ENCODE data around the gene IGF2BP3. TPM values are rescaled to one million over a fixed set of nuclear protein-coding genes. Genes with fewer than 3 reads are reported as not detected.
"Not testable (repeated sequence)": the region's sequence is repeated elsewhere in the genome, so short reads cannot be mapped to it uniquely, and the experiment has no call there.

IGF2BP3 gene
- total and polyA plus RNA-seq, 2 donors (not counting 1 experiment from before 2014, with no cell fraction given) = 4.3 to 11.2 TPM

DNA sequence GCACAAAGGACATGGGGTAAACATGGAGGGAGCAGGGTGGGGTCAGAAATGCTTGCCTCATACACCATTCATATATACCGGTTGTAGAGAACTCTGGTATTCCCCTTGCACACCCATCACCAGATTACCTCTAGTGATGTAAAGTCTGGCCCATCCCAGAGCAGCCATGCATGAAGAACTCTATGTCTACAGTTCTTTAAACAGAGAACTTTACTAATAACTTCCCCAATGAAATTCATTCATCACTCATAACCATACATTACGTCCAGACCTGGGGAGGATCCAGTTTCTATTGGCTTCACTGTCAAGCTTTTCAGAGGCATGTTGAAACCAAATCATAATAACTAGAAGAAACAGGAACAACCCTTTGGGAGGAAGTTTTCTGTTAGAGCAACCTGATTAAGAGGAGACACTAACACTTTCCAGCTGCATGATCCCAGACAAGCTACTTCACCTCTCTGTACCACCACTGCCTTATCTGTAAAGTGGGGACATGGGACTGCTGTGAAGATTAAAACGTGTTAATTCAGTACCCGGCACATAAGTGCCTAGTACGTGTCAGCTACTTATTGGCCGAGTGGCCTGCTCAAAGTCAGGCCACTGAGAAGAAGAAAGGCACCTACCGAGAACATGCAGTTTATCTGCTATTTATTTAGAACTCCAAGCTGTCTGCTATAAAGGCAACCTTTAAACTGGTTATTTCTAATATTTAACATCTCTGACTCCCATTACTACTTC is 59.7 kb downstream of the IGF2BP3 start:
- no peaks in the 10 kb centered on the region for H4K20me1 ChIP-seq (ENCODE audit: control insufficient read depth, extremely low read depth, insufficient read depth, low read length)
- no peak overlapping the region for H3K4me3 ChIP-seq (replicated peaks in 1 of 4; ENCODE audit: control extremely low read depth in 1 of 4, insufficient read depth in 1 of 4, low read depth in 3 of 4, low read length in 4 of 4)
- no peaks in the 10 kb centered on the region for H3K9me3 ChIP-seq (ENCODE audit: control insufficient read depth, insufficient read depth, low read depth, low read length)
- H3K4me1 ChIP-seq (ENCODE audit: control insufficient read depth, extremely low read depth, insufficient read depth, low read length) = no peaks in the 10 kb centered on the region
- TF ChIP-seq, protein P1, sequence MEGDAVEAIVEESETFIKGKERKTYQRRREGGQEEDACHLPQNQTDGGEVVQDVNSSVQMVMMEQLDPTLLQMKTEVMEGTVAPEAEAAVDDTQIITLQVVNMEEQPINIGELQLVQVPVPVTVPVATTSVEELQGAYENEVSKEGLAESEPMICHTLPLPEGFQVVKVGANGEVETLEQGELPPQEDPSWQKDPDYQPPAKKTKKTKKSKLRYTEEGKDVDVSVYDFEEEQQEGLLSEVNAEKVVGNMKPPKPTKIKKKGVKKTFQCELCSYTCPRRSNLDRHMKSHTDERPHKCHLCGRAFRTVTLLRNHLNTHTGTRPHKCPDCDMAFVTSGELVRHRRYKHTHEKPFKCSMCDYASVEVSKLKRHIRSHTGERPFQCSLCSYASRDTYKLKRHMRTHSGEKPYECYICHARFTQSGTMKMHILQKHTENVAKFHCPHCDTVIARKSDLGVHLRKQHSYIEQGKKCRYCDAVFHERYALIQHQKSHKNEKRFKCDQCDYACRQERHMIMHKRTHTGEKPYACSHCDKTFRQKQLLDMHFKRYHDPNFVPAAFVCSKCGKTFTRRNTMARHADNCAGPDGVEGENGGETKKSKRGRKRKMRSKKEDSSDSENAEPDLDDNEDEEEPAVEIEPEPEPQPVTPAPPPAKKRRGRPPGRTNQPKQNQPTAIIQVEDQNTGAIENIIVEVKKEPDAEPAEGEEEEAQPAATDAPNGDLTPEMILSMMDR (conservative IDR thresholded peaks at IDR 0.05 in 1 of 2, IDR thresholded peaks at IDR 0.05 in 1 of 2; ENCODE audit: low read depth in 1 of 2, low read length in 2 of 2) = no peak
- TF ChIP-seq EZH2 (IDR thresholded peaks at IDR 0.05; ENCODE audit: low read length, missing control alignments) = no peak
- no peak overlapping the region for H3K4me2 ChIP-seq (ENCODE audit: extremely low read depth, insufficient read depth, low read length)
- DNase-seq (ENCODE audit: low read depth in 2 of 2) = no peak
- H3K27me3 ChIP-seq (ENCODE audit: control insufficient read depth, insufficient read depth, low read length) = no peaks in the 10 kb centered on the region
- no peaks in the 10 kb centered on the region for H3K79me2 ChIP-seq (ENCODE audit: control insufficient read depth, insufficient read depth, low read length)
- no peak overlapping the region for H2AFZ ChIP-seq (ENCODE audit: low read length)
- no peak overlapping the region for H3K27ac ChIP-seq (ENCODE audit: insufficient read depth, low read length)
- H3K36me3 ChIP-seq (ENCODE audit: control insufficient read depth, insufficient read depth, low read length) = no peaks in the 10 kb centered on the region
- no peak overlapping the region for H3K9ac ChIP-seq (ENCODE audit: insufficient read depth, low read length)

DNA sequence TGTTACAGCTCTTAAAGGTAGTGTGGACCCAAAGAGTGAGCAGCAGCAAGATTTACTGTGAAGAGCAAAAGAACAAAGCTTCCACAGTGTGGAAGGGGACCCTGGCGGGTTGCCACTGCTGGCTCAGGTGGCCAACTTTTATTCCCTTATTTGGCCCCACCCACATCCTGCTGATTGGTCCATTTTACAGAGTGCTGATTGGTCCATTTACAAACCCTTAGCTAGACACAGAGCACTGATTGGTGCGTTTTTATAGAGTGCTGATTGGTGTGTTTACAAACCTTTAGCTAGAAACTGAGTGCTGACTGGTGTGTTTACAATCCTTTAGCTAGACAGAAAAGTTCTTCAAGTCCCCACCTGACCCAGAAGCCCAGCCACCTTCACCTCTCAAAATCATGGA is 63.7 kb downstream of the IGF2BP3 start:
- DNase-seq (ENCODE audit: low read depth in 2 of 2); H4K20me1 ChIP-seq (ENCODE audit: control insufficient read depth, extremely low read depth, insufficient read depth, low read length); H3K36me3 ChIP-seq (ENCODE audit: control insufficient read depth, insufficient read depth, low read length); H3K4me1 ChIP-seq (ENCODE audit: control insufficient read depth, extremely low read depth, insufficient read depth, low read length); H2AFZ ChIP-seq (ENCODE audit: low read length); H3K9ac ChIP-seq (ENCODE audit: insufficient read depth, low read length); H3K27me3 ChIP-seq (ENCODE audit: control insufficient read depth, insufficient read depth, low read length); H3K4me3 ChIP-seq (replicated peaks in 1 of 4; ENCODE audit: control extremely low read depth in 1 of 4, insufficient read depth in 1 of 4, low read depth in 3 of 4, low read length in 4 of 4); H3K27ac ChIP-seq (ENCODE audit: insufficient read depth, low read length); H3K79me2 ChIP-seq (ENCODE audit: control insufficient read depth, insufficient read depth, low read length); H3K9me3 ChIP-seq (ENCODE audit: control insufficient read depth, insufficient read depth, low read depth, low read length); H3K4me2 ChIP-seq (ENCODE audit: extremely low read depth, insufficient read depth, low read length): not testable (repeated sequence)

DNA sequence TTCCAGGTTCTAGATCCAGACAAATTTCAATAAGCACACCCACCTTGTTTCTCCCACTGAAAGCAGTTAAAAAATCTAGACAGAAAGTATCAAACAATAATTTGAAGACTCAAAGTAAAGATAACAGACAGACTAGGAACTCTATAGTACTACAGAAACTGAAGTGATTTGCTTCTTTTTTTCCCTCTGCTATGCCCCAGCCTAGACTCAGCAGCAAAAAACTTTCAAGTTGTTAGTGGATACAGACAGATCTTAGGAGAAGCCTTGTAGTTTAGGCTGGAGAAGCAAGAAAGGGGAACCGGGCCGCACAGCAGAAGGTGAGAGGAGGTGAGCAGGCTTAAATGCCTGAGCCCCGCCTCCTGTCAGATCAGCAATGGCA is 65.1 kb downstream of the IGF2BP3 start:
- no peaks in the 10 kb centered on the region for H3K9me3 ChIP-seq (ENCODE audit: control insufficient read depth, insufficient read depth, low read depth, low read length)
- no peak overlapping the region for H3K27ac ChIP-seq (ENCODE audit: insufficient read depth, low read length)
- no peaks in the 10 kb centered on the region for H3K79me2 ChIP-seq (ENCODE audit: control insufficient read depth, insufficient read depth, low read length)
- no peak for TF ChIP-seq EZH2 (IDR thresholded peaks at IDR 0.05; ENCODE audit: low read length, missing control alignments)
- TF ChIP-seq, protein P1 (conservative IDR thresholded peaks at IDR 0.05 in 1 of 2, IDR thresholded peaks at IDR 0.05 in 1 of 2; ENCODE audit: low read depth in 1 of 2, low read length in 2 of 2) = no peak
- H3K27me3 ChIP-seq (ENCODE audit: control insufficient read depth, insufficient read depth, low read length) = no peaks in the 10 kb centered on the region
- H3K9ac ChIP-seq (ENCODE audit: insufficient read depth, low read length) = no peak overlapping the region
- no peaks in the 10 kb centered on the region for H4K20me1 ChIP-seq (ENCODE audit: control insufficient read depth, extremely low read depth, insufficient read depth, low read length)
- no peaks in the 10 kb centered on the region for H3K4me1 ChIP-seq (ENCODE audit: control insufficient read depth, extremely low read depth, insufficient read depth, low read length)
- H3K4me2 ChIP-seq (ENCODE audit: extremely low read depth, insufficient read depth, low read length) = no peak overlapping the region
- no peak overlapping the region for H3K4me3 ChIP-seq (replicated peaks in 1 of 4; ENCODE audit: control extremely low read depth in 1 of 4, insufficient read depth in 1 of 4, low read depth in 3 of 4, low read length in 4 of 4)
- no peaks in the 10 kb centered on the region for H3K36me3 ChIP-seq (ENCODE audit: control insufficient read depth, insufficient read depth, low read length)
- DNase-seq (ENCODE audit: low read depth in 2 of 2) = no peak
- no peak overlapping the region for H2AFZ ChIP-seq (ENCODE audit: low read length)
